IgD-negative memory B cell (primary cell): ENCODE results near the gene IL1R2. TPM values are rescaled to one million over a fixed set of nuclear protein-coding genes. Genes with fewer than 3 reads are reported as not detected.

ENCODE experiments used
- H3K27ac Mint-ChIP-seq, 3 donors: one replicate each; pipeline ENCODE4 v1.8.0; 2020 to 2022; ENCODE audit warnings: mild to moderate bottlenecking in 3 of 3, mixed read lengths in 3 of 3, moderate library complexity in 1 of 3
- H3K27me3 Mint-ChIP-seq: one replicate; pipeline ENCODE4 v1.8.0; 2021; ENCODE audit warnings: mixed read lengths
- H3K36me3 Mint-ChIP-seq: one replicate; pipeline ENCODE4 v1.8.0; 2020; ENCODE audit warnings: mild to moderate bottlenecking, mixed read lengths
- H3K4me1 Mint-ChIP-seq, 3 donors: one replicate each; pipeline ENCODE4 v1.8.0; 2020 to 2022; ENCODE audit warnings: mixed read lengths in 3 of 3, mild to moderate bottlenecking in 1 of 3
- H3K4me3 Mint-ChIP-seq, 4 donors: one replicate each; pipeline ENCODE4 v1.8.0; 2020 to 2022; ENCODE audit warnings: mild to moderate bottlenecking in 4 of 4, mixed read lengths in 4 of 4, moderate library complexity in 3 of 4
- H3K9me3 Mint-ChIP-seq, 3 donors: one replicate each; pipeline ENCODE4 v1.8.0; 2020 to 2021; ENCODE audit warnings: mixed read lengths in 3 of 3, mild to moderate bottlenecking in 1 of 3
- polyA plus RNA-seq: library from polyadenylated mRNA; unstranded; fragments of 300-500 nt; fragmentation: Illumina TruSeq; gene quantifications from one replicate; pipeline ENCODE4 v1.2.3, GENCODE V29; 2021

IL1R2 gene
- polyA plus RNA-seq, 1 donor from 2014 or later: not detected

GRCh38 chr2:101984656-101985055 lies 7.1 kb upstream of the IL1R2 start:
- peaks cover 2% of the 10 kb centered on the region for H3K27me3 Mint-ChIP-seq
- no peak overlapping the region for H3K4me3 Mint-ChIP-seq

GRCh38 chr2:101985101-101985792 lies 6.5 kb upstream of the IL1R2 start:
- Mint-ChIP-seq H3K27me3 (peaks cover 7% of the 10 kb centered on the region), H3K9me3 (no peaks in the 10 kb centered on the region), H3K4me3 (no peak overlapping the region), H3K36me3 (no peaks in the 10 kb centered on the region), H3K27ac (peak overlapping the region in 1 of 3 donors; percentile 80), H3K4me1 (peaks cover 8 to 9% (median 9%) of the 10 kb centered on the region in 3 donors)

More at GRCh38 chr2:101984656-101985055, 7.1 kb upstream of the IL1R2 start:
- Mint-ChIP-seq H3K9me3 (no peaks in the 10 kb centered on the region), H3K4me1 (peaks cover 2 to 3% (median 3%) of the 10 kb centered on the region in 3 donors), H3K36me3 (no peaks in the 10 kb centered on the region), H3K27ac (no peak overlapping the region)

DNA sequence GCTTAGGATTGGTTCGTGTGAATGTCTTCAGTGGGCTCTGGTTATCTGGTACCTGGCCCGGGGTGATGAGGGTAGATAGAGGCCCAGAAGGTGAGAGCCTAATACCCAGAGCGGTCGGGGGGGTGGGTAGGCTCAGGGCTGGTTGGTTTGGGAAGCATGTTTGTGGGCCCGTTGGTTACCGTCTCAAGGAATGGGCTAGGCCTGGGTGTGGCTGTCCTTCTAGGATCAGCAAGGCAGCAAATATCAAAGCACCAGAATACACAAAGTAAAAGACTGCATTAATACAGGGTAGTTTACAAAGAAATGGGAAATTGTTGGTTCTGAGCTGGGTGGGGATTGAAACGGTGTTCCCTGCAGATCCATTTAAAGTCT lies 6.0 kb upstream of the IL1R2 start:
- H3K27ac Mint-ChIP-seq: no peak overlapping the region
- H3K9me3 Mint-ChIP-seq: no peaks in the 10 kb centered on the region
- H3K4me1 Mint-ChIP-seq: peaks cover 10 to 13% (median 12%) of the 10 kb centered on the region in 3 donors
- H3K36me3 Mint-ChIP-seq: no peaks in the 10 kb centered on the region
- H3K4me3 Mint-ChIP-seq: no peak overlapping the region
- H3K27me3 Mint-ChIP-seq: peaks cover 7% of the 10 kb centered on the region

GRCh38 chr2:101986376-101986775 lies 5.4 kb upstream of the IL1R2 start:
- Mint-ChIP-seq H3K27me3 (peaks cover 8% of the 10 kb centered on the region), H3K9me3 (no peaks in the 10 kb centered on the region), H3K4me1 (peaks cover 13 to 18% (median 16%) of the 10 kb centered on the region in 3 donors), H3K4me3 (no peak overlapping the region), H3K36me3 (no peaks in the 10 kb centered on the region), H3K27ac (no peak overlapping the region)

- peaks cover 17 to 22% (median 19%) of the 10 kb centered on the region in 3 donors for H3K4me1 Mint-ChIP-seq
- no peak overlapping the region for H3K4me3 Mint-ChIP-seq
- H3K9me3 Mint-ChIP-seq: no peaks in the 10 kb centered on the region
- H3K27me3 Mint-ChIP-seq: peaks cover 10% of the 10 kb centered on the region
- no peak overlapping the region for H3K27ac Mint-ChIP-seq
- H3K36me3 Mint-ChIP-seq: no peaks in the 10 kb centered on the region
Measured at GRCh38 chr2:101986804-101987740, 4.7 kb upstream of the IL1R2 start.

GRCh38 chr2:101987832-101988231 lies 3.9 kb upstream of the IL1R2 start:
- Mint-ChIP-seq H3K27me3 (peaks cover 11% of the 10 kb centered on the region), H3K36me3 (no peaks in the 10 kb centered on the region), H3K9me3 (no peaks in the 10 kb centered on the region), H3K27ac (no peak overlapping the region), H3K4me1 (peaks cover 18 to 22% (median 19%) of the 10 kb centered on the region in 3 donors), H3K4me3 (no peak overlapping the region)

DNA sequence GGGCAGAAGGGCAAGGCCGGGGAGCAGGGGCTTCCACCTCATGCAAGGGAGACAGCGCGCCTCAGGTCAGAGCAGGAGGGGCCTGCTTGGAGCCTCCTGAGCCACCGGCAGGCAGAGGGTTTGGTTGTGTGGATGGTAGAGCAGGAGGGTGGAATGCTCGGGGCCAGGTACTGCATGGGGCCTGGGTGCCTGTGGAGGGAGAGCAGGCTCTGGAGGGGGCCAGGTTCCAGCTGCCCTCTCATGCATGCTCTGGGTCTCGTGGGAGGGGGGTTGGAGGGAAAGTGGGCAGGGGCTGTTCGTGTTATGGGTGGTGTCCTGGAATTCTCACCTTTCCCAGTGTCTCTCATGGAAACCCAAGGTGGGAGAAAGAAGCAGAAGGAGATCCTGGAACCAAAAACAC lies 3.2 kb upstream of the IL1R2 start:
- Mint-ChIP-seq H3K27me3 (peaks cover 11% of the 10 kb centered on the region), H3K4me1 (peaks cover 18 to 22% (median 19%) of the 10 kb centered on the region in 3 donors), H3K4me3 (no peak overlapping the region), H3K36me3 (no peaks in the 10 kb centered on the region), H3K9me3 (no peaks in the 10 kb centered on the region), H3K27ac (no peak overlapping the region)

- peaks cover 18 to 22% (median 19%) of the 10 kb centered on the region in 3 donors for H3K4me1 Mint-ChIP-seq
- H3K4me3 Mint-ChIP-seq: peak overlapping the region in 1 of 4 donors; percentile 53
- H3K27me3 Mint-ChIP-seq: peaks cover 10% of the 10 kb centered on the region
- no peaks in the 10 kb centered on the region for H3K36me3 Mint-ChIP-seq
- H3K27ac Mint-ChIP-seq: no peak overlapping the region
- H3K9me3 Mint-ChIP-seq: no peaks in the 10 kb centered on the region
Measured at GRCh38 chr2:101989740-101990460, 1.9 kb upstream of the IL1R2 start.

GRCh38 chr2:101993772-101994171 lies 2.0 kb downstream of the IL1R2 start:
- Mint-ChIP-seq H3K4me3 (no peak overlapping the region), H3K36me3 (no peaks in the 10 kb centered on the region)

DNA sequence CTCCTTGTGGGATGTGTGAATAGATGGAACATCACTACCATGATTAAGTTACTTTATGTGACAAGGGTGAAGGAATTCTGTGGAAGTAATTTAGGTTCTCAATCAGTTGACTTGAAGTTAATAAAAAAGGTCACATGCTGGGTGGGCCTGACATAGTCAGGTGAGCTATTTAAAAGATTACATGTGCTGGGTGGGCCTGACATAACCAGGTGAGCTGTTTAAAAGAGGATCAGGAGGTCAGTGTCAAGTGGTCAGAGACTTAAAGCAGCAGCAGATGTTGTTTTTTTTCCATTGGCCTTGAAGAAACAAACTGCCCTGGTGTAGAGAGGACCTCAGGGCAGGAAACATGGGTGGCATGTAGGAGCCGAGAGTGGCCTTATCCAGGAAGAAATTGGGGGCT lies 3.3 kb downstream of the IL1R2 start:
- Mint-ChIP-seq H3K36me3 (no peaks in the 10 kb centered on the region), H3K27ac (no peak overlapping the region), H3K4me3 (no peak overlapping the region), H3K27me3 (peaks cover 9% of the 10 kb centered on the region), H3K4me1 (peaks cover 12 to 17% (median 15%) of the 10 kb centered on the region in 3 donors), H3K9me3 (no peaks in the 10 kb centered on the region)

More at GRCh38 chr2:101993772-101994171, 2.0 kb downstream of the IL1R2 start:
- peaks cover 16 to 22% (median 20%) of the 10 kb centered on the region in 3 donors for H3K4me1 Mint-ChIP-seq
- no peak overlapping the region for H3K27ac Mint-ChIP-seq
- H3K9me3 Mint-ChIP-seq: no peaks in the 10 kb centered on the region
- peaks cover 12% of the 10 kb centered on the region for H3K27me3 Mint-ChIP-seq

- H3K27me3 Mint-ChIP-seq: peaks cover 8% of the 10 kb centered on the region
- H3K36me3 Mint-ChIP-seq: no peaks in the 10 kb centered on the region
- H3K4me3 Mint-ChIP-seq: no peak overlapping the region
- peaks cover 8 to 10% (median 10%) of the 10 kb centered on the region in 3 donors for H3K4me1 Mint-ChIP-seq
- H3K27ac Mint-ChIP-seq: no peak overlapping the region
- no peaks in the 10 kb centered on the region for H3K9me3 Mint-ChIP-seq
Measured at GRCh38 chr2:101995804-101996203, 4.0 kb downstream of the IL1R2 start.

GRCh38 chr2:101998556-101998895 lies 6.8 kb downstream of the IL1R2 start:
- Mint-ChIP-seq H3K4me3 (no peak overlapping the region), H3K27me3 (peaks cover 3% of the 10 kb centered on the region), H3K4me1 (peaks cover 0 to 5% (median 0%) of the 10 kb centered on the region in 3 donors), H3K27ac (peak overlapping the region in 1 of 3 donors; percentile 48), H3K9me3 (no peaks in the 10 kb centered on the region), H3K36me3 (no peaks in the 10 kb centered on the region)

DNA sequence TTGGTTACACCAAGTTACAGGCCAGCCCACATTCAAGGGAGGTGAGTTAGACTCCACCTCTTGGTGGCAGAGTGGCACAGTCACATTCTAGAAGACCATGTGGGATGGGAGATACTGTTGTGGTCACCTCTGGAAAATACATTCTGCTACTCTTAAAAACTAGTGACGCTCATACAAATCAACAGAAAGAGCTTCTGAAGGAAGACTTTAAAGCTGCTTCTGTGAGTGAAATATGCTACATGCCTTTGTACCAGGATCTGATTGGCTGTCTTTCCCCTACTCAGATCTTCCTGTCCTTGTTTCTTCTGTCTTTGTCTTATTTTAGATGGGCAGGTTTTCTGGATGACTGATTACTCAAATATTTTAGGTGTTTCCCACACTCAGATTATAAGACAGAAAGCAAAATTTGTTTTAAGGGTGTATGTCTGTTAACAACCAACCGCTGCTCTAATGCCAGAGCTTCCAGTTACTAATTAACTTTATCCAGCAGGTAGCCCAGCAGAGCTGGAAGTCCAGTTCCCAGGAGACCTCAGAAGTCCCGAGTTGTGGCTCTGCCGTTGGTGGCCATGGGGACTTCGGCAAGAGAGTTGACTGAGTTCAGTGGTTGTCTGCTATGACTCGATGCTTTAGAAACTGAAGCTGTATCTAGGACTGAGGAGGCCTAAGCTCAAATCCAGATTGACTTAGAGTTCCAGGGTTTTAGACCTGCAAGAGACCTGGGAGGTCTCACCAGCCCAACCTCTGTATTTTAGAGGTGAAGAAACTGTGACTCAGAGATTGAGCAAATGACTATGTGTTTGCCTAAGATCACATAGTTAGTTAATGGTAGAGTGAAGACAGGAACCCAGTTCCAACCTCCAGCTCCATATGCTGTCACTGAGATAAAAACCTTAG lies 7.4 kb downstream of the IL1R2 start:
- peak overlapping the region in 1 of 3 donors; percentile 48 for H3K27ac Mint-ChIP-seq
- no peaks in the 10 kb centered on the region for H3K36me3 Mint-ChIP-seq
- no peak overlapping the region for H3K4me3 Mint-ChIP-seq
- H3K27me3 Mint-ChIP-seq: peaks cover 3% of the 10 kb centered on the region
- H3K4me1 Mint-ChIP-seq: peaks cover 0 to 5% (median 0%) of the 10 kb centered on the region in 3 donors
- H3K9me3 Mint-ChIP-seq: no peaks in the 10 kb centered on the region

GRCh38 chr2:102000012-102000411 lies 8.3 kb downstream of the IL1R2 start:
- Mint-ChIP-seq H3K27ac (no peak overlapping the region), H3K4me3 (no peak overlapping the region), H3K27me3 (peaks cover 3% of the 10 kb centered on the region)

More at GRCh38 chr2:102000012-102000411, 8.3 kb downstream of the IL1R2 start:
- H3K36me3 Mint-ChIP-seq: no peaks in the 10 kb centered on the region
- H3K4me1 Mint-ChIP-seq: peaks cover 0 to 5% (median 0%) of the 10 kb centered on the region in 3 donors
- no peaks in the 10 kb centered on the region for H3K9me3 Mint-ChIP-seq
